ENCODE results near the gene KAT2A.

The KAT2A gene

DNA sequence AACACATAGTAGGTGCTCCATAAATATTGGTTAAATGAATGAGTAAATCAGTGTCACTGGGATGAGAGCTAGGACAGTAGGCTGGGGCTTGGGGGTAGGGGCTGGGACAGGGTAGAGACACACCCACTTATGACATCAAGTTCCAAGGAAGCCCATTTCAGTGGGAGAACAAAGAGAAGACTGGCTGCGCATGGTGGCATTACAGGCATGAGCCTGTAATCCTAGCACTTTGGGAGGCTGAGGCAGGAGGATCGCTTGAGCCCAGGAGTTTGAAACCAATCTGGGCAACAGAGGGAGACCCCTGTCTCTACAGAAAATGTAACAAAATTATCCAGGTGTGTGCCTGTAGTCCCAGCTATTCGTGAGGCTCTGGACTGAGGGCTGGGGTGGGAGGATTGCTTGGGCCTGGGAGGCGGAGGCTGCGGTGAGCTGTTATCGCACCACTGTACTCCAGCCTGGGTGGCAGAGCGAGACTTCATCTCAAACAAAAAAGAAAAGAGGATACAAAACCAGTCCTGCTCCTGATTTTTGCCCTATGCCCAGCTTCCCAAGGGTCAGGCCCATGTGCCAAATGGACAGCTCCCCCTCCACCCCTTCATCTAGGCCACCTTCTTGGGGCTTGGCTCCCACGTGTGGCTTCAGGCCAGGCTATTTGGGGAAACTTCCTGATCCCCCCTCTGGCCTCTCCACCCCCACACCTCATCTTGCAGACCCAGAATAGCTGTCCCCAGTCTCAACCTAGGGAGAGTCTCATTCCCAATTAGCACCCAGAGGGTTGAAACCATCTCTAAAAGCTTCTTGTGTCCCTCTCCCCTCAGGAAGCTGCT is 30.0 kb downstream of the KAT2A start:
- no peak for DNase-seq

- no peak for DNase-seq
Observed at GRCh38 chr17:42088736-42089135, 32.4 kb downstream of the KAT2A start.

DNA sequence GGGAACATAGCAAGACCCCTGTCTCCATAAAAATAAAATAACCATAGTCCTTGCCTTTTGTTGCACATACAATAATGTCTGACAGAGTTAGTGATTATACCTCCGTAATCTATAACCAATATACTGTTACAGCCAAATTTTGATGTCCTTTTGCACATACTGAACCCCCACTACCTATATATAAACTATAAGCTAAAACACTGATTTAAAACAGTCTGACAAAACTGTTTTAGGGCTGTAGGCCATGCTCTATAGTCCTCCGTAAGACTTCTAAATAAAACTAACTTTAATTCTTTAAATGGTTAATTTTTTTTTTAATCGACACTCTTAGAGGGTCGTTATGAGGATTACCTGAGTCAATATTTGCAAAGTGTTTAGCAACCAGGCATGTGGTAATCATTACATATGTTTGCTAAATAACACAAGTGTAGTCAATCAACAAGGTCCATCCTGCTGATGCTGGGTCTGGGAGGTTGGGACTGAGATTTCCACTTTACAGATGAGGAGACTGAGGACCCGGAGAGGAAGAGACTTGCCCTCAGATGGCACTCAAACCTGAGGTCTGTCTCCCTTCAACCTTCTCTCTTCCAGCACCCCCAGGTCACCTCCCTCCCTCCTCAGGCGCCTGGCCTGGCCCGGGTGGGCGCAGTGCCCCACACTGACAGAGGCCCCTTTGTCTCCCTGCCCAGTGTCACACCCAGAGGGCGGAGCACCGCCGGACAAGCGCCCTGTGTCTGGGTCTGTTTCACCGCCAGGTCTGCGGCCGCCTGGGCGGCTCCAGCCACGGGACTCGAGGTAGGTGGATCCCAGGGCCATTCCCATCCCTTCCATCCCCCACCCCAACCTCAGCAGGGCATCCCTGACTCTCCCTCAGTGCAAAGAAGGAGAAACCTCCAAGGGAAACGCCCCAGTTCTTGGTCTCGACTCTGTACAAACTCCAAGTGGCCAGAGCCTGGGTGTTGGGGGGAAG is 33.1 kb downstream of the KAT2A start:
- no peak for DNase-seq

GRCh38 chr17:42087042-42087701 is 34.0 kb downstream of the KAT2A start:
- no peak for DNase-seq

DNA sequence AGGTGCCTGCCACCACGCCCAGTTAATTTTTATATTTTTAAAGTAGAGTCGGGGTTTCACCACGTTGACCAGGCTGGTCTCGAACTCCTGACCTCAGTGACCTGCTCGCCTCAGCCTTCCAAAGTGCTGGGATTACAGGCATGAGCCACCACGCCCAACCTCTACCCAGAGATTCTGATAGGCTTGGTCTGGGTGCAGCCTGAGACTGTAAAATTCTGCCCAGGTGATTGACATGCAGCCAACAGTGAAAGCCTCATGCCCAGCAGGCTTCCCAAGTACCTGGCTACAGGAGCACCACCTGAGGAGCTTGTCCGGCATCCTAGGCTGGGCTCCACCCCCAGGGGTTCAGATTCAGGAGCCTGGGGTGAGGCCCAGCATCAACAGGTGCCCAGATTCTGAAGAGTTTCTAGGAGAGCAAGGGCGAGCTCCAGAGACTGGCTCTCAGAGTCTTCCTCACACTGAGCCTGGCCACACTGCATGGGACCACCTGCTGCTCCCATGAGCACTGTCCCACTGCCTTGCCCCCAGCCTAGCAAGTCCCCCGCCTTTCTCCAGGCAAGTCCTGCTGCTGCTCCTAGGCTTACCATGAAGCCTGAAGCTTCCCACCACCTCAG is 39.5 kb downstream of the KAT2A start:
- no peak for DNase-seq

- DNase-seq: no peak
Observed at GRCh38 chr17:42079541-42079940, 41.6 kb downstream of the KAT2A start.

GRCh38 chr17:42078396-42079043 is 42.6 kb downstream of the KAT2A start:
- no peak for DNase-seq

- no peak for DNase-seq
Observed at GRCh38 chr17:42077755-42078154, 43.4 kb downstream of the KAT2A start.

DNA sequence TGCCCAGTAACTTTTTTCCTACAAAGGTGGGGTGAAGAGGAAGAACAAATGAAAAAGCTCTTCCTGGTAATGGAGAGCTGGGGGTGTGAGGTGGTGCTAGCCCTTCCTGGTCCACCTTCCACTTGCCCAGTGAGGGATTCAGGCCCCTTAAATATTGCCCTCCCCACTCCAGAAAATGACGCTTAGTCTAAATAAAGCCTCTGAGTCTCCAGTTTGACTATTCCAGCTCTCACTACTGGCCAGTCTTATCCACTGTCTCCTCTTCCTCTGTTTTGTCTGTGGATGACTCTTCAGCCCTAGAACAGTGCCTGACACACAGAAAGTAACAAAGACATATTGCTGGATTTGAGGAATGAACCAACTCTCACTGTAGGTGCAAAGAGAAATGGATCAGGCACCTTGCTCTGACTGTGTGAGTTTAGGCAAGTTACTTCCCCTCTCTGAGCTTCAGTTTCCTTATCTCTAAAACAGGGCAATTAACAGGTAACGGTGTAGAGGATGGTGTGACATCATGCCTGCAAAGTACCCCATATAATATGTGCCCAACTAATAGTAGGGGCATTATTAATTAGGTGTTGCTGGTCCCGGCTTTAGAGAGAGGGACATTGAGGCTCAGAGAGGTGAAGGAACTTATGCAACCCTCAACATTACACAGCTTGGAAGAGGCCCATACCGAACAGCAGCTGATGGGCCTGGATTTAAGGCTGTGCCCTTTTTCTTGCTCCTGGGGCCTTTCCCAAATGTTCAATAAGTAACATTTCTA is 44.2 kb downstream of the KAT2A start:
- no peak for DNase-seq

- DNase-seq: no peak
Observed at GRCh38 chr17:42075789-42076188, 45.4 kb downstream of the KAT2A start.

DNA sequence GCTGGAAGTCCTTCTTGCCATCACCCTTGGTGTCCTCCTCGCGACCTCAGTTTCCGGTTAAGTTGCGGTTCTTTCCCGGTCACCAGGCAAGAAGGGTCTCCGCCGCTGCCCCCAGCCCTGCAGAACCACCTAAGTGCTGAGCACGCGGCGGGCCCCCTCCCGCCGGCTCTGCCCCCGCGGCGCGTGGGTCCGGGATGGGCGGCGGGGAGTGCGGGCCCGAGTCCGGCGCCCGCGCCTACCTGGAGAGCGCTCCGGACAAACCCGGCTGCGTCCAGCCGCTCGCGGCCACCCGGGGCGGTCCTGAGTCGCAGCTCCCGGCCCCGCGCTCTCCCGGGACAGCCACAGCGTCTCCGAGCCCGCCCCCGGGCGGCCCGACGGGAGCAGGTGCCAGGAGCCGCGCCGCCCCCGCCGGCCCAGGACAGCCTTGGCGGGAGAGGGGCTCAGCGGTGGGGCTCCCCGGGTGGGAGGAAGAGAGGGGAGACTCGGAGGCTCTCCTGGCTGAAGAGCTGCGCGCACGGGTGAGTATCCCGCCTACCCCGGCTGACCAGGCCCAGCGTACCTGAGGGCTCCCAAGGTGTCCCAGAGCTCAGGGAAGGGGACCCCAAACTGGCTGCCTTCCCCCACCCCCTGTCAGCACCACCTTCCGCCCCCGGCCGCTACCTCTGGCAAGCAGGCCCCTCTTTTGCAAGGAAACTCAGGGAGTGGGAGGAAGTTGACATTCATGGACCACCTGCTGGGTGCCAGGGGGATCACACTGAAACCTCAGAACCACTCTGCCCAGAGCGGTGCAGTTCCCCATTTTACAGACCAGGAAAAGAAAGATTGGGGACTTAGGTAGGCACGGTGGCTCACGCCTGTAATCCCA is 48.6 kb downstream of the KAT2A start:
- no peak for DNase-seq

GRCh38 chr17:42071810-42072209 is 49.4 kb downstream of the KAT2A start:
- DNase-seq: no peak

DNA sequence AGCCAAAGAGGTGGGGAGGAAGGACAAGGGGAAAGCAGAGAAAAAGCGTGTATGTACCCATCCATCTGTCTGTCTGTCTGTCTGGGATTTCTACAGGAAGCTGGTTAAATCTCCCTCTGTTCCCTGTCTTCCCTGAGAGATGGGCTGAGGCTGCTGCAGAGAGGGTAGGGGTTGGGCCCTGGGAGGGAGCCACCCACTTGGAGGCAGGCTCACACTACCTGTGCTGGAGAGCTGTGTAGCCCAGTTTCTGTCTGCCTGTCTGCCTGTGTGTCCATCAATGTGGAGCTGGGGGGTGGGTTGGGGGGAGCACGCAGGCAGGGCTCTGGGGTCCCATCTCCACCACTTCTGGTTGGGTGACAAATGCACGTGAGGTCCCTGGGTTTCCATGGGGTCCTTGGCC is 52.2 kb downstream of the KAT2A start:
- DNase-seq: no peak

- DNase-seq: peak; percentile 74
Observed at GRCh38 chr17:42067371-42068091, 53.6 kb downstream of the KAT2A start.

- DNase-seq: no peak
Observed at GRCh38 chr17:42065201-42065600, 56.0 kb downstream of the KAT2A start.
